ENCODE results near the gene CERS5.

CERS5 gene

DNA sequence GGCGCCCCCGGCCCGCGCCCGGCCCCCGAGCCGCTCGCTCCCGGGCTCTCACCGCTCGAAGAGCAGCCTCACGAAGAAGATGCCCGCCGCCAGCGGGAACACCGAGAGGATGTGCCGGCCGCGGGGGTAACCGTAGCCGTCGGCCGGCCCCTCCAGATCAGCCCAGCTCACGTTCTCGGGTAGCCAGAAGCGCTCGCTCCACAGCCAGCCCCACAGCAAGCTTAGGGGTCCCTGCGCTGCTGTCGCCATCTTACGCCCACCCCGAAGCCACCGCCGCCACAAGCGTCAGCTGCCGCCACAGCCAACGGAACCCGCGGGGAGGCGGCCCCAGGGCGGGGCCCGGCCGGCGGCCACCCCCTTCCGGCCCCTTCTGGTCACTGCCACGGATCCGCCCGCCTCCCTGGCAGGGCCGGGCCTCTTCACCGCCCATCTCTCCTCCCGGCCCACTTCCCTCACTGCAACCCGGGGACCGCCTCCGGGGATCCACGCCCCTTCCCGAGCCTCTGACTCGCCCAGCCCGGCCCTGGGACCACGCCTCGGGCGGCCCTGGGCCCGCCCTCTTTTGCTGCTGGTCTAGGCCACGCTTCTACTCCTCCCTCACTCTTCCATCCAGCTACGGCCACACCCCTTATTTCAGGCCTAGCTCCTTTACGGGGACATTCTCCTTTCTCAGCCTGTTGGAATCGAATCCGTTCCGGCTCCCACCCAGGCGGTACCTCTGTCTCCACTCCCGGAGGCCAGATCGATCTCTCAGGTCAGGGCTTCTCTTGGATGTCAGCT is at the start of gene CERS5:
TSS of gene CERS5 (minus strand) at position 321 of the 780 bp plus-strand sequence. CDS start at position 249, 72 bp downstream.
- intact Hi-C loops (cut with DNase I), result loop anchor here (1.0 kb wide), 1 partner anchor 55 kb away; the partner anchor contains the start of gene COX14
- peak; percentile 87 to 98 (median 97) for DNase-seq

- intact Hi-C loops (cut with DNase I), result no loop called here
- no peak for DNase-seq
These were observed 47.9 kb upstream of the CERS5 start for GRCh38 chr12:50215033-50215432.

GRCh38 chr12:50214018-50214417 is 46.8 kb upstream of the CERS5 start:
- intact Hi-C loops (cut with DNase I), result no loop called here
- no peak for DNase-seq

GRCh38 chr12:50213439-50213838 is 46.3 kb upstream of the CERS5 start:
- intact Hi-C loops (cut with DNase I), result no loop called here
- no peak for DNase-seq

DNA sequence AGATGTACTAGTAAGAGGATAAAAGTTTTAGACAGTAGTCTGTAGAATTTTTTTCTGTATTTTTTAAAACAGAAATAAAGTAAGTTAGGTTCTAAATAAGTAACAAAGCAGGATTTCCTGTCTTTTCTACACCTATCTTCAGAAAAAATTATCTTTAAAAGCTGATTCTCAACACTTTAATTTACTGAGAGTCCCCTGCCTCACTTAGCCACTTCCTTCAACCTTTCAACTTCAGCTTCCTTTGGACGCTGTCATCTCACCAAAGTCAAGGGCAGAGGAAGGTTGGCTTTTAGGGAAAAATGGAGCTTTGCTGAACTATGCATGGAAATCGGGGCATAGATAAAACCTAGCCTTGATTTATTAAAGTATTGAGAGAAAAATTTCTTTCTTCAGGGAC is 44.9 kb upstream of the CERS5 start:
- DNase-seq, result no peak
- intact Hi-C loops (cut with DNase I), result no loop called here

- DNase-seq, result no peak
- intact Hi-C loops (cut with DNase I), result no loop called here
These were observed 44.4 kb upstream of the CERS5 start for GRCh38 chr12:50211392-50212070.

GRCh38 chr12:50207424-50207823 is 40.3 kb upstream of the CERS5 start:
- DNase-seq, result no peak
- intact Hi-C loops (cut with DNase I), result no loop called here

GRCh38 chr12:50205648-50206047 is 38.5 kb upstream of the CERS5 start:
- DNase-seq, result no peak
- intact Hi-C loops (cut with DNase I), result no loop called here

DNA sequence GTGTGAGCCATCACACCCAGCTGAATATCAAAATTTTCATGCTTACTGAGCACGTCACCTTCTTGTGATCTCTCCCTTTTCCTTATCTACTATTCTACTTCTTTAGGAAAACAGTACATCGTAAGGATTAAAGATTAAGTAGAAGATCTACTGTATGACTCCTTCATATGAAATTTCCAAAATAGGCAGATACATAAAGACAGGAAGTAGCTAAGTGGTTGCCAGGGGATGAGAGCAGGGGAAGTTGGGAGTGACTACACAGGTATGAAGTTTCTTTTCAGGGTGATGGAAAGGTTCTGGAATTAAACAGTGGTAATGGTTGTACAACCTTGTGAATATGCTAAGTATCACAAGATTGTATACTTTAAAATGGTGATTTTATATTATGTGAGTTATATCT is 36.5 kb upstream of the CERS5 start:
- no peak for DNase-seq
- intact Hi-C loops (cut with DNase I), result no loop called here

DNA sequence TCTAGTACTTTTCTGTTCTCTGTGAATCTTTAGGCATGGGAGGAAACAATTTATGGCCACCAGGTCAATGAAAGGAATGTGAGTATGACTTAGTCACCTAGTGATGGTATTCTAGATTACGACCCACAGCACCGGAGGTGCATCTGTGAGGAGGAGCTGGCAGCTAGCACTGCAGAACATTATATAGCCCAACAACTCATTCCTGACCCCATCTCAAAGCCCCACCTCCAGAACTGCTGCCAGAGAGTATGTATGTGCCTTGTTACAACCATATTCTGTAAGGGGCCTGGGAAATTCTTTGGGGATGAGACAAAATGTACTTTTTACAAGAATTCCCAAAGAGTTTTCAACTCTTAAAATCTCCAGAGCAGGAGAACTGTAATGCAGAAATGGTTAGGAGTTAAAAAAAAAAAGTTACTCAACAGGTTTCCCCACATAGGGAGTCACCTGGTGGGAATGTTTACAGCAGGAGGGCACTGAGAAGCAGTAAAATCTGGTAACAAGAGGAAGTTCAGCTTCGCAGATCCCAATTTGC is 34.9 kb upstream of the CERS5 start:
- intact Hi-C loops (cut with DNase I), result no loop called here
- DNase-seq, result no peak

DNA sequence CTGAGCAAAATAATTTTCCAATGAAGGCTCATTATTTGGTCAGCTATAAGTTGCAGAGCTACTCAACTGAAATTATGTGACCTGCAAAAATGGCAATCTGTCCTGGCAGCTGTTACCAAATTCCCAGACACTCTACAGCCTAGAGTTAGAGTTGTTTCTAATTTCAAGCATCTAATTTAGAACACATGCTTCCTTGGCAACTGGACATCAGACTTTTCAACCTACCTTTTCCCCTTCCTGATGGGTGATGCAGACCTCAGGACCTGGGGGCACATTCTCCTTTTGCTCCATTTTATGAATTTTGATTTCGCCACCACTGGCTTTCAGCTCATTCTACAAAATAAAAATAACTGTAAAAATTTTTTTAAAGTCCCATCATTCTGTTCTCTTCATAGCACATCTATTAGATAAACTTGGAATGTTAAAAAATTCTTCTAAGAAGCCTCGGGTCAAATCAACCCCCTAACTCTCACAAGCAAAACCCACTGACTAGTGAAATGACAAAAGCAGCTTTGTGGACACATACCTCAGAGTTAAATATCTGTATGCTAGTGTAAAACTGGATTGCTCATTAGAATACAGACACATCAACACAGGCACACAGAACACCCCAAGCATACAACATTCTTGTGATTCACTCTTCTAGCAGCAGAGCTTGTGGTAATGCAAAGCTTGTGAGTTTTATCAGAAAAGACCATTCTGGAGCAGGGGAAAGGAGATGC is 33.5 kb upstream of the CERS5 start:
- intact Hi-C loops (cut with DNase I), result no loop called here
- no peak for DNase-seq

DNA sequence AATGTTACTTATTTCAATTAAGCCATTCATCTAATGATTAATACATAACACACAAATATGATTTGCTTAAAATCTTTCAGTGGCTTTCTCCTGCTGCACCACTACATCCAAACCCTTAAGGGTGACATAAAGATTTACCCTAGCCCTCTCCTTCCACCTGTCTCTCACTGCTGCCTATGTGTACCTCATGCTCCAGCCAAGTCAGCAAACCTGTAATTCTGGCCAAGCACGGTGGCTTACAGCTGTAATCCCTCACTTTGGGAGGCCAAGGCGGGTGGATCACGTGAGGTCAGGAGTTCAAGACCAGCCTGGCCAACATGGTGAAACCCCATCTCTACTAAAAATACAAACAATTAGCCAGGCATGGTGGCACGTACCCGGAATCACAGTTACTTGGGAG is 31.7 kb upstream of the CERS5 start:
- intact Hi-C loops (cut with DNase I), result no loop called here
- DNase-seq, result no peak

DNA sequence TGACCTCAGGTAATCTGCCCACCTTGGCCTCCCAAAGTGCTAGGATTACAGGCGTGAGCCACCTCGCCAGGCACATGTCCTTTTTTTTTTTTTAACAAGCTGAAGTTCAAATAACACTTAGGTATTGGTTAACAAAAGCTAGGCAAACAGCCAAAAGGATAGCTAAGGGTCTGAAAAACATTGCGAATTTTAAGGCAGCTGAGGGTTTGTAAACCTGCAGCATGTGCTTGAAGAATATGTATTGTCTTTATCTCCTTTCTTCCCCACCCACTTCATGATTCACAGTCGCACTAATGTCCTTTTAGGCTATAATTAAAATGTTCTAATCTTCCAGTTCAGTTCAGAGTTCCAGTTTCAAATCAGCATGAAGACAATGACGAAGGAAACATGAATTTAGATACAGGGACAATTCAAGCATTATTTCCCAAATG is 30.1 kb upstream of the CERS5 start:
- intact Hi-C loops (cut with DNase I), result no loop called here
- no peak for DNase-seq

DNA sequence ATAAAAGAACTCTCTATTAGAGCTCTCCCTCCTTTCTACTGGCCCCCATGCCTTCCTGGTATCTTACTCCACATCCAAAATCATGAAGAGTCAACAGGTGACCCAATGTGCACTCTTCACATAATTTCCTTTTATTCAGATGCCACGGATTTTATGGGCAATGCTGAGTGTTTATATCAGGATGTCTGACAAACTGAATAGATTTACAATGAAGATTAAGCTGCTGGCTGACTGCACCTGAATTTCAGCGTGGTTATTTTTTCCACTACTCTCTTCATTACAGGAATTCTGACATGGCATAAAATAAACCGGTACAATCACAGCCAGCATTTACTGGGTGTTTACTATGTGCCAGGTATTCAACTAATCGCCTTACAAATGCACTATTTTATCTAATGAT is 29.4 kb upstream of the CERS5 start:
- DNase-seq, result no peak
- intact Hi-C loops (cut with DNase I), result no loop called here

GRCh38 chr12:50195832-50196231 is 28.7 kb upstream of the CERS5 start:
- no peak for DNase-seq
- intact Hi-C loops (cut with DNase I), result no loop called here

DNA sequence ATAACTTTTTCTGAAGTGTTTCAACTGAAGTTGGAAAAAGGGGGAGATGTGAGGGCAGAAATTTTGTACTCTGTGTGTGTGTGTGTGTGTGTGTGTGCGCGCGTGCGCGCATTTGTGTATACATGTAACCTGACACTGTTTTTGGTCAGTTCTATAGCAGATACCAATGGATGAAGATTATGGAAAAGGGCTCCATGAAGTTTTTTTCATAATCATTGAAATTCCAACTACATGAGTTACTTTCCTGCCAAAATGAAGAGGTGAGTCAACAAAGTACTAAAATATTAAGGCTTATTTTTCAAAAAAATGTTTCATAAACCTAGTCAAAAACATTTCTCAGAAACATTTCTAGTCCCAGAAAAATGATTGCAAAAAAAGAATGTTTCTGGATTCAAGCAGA is 25.7 kb upstream of the CERS5 start:
- intact Hi-C loops (cut with DNase I), result no loop called here

DNA sequence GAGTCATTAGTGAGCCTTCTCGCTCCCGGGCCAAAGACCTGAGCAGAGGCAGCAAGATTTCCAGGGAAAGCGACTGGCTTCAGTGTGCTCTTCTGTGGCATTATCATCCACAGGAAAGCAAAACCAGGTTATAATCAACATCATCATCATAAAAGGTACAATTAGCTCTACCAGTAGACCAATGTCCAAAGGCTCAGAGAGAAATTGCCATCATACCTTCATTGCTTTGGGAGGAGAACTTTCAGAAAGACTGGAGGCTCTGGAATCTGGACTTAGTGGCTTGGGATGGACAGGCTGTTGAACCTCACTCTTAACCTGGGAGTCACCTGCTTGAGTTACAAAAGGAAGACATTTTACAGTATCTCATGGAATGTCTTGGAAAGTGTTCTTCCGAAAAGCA is 25.1 kb upstream of the CERS5 start:
- intact Hi-C loops (cut with DNase I), result no loop called here
- DNase-seq, result no peak

More for the DNA sequence above, 25.7 kb upstream of the CERS5 start:
- DNase-seq, result no peak

DNA sequence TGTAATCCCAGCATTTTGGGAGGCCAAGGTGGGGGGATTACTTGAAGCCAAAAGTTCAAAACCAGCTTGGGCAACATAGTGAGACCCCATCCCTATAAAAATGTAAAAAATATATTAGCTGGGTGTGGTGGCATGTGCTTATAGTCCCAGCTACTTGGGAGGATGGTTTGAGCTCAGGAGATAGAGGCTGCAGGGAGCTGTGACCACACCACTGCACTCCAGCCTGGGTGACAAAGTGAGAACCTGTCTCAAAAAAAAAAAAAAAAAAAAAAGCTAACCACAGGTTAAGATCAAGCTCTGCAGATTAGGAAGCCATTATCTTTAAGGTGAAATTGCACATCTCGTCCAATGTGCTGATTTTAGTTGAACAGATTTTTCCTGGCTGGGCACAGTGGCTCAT is 23.7 kb upstream of the CERS5 start:
- no peak for DNase-seq
- intact Hi-C loops (cut with DNase I), result no loop called here

- no peak for DNase-seq
- intact Hi-C loops (cut with DNase I), result no loop called here
These were observed 21.9 kb upstream of the CERS5 start for GRCh38 chr12:50188875-50189575.

Data from head of caudate nucleus (tissue), 42 donors.